Calu3 (cell line): ENCODE data around the gene MYPOP. TPM values are rescaled to one million over a fixed set of nuclear protein-coding genes. Genes with fewer than 3 reads are reported as not detected.

Source experiments
- BruUV-seq: library from RNA; stranded (reverse); fragments of 400-500 nt; replicated peaks from 2 replicates; lab custom pipeline; 2021; lab: Mats Ljungman, UMichigan
- CTCF ChIA-PET: fragments of 300-600 bp; sonication (Branson Sonifier 250); formaldehyde crosslinking; loops from one replicate; lab custom pipeline; 2022; ENCODE audit warnings: antibody characterized with exemption; lab: Charles Lee
- DNase-seq: peaks from one replicate; pipeline ENCODE4 v3.0.0; 2022
- H3K27ac Mint-ChIP-seq: one replicate; pipeline ENCODE4 v1.8.0; 2022; ENCODE audit warnings: mixed read lengths; ENCODE audit not compliant: unreplicated experiment
- H3K27me3 Mint-ChIP-seq: one replicate; pipeline ENCODE4 v1.8.0; 2022; ENCODE audit warnings: mixed read lengths; ENCODE audit not compliant: unreplicated experiment
- H3K36me3 Mint-ChIP-seq: one replicate; pipeline ENCODE4 v1.8.0; 2022; ENCODE audit warnings: mild to moderate bottlenecking, moderate library complexity, mixed read lengths; ENCODE audit not compliant: insufficient read depth, unreplicated experiment
- H3K4me1 Mint-ChIP-seq: one replicate; pipeline ENCODE4 v1.8.0; 2022; ENCODE audit warnings: mild to moderate bottlenecking, low read depth, mixed read lengths; ENCODE audit not compliant: unreplicated experiment
- H3K4me3 Mint-ChIP-seq: one replicate; pipeline ENCODE4 v1.8.0; 2022; ENCODE audit warnings: mild to moderate bottlenecking, low read depth, moderate library complexity, mixed read lengths; ENCODE audit not compliant: unreplicated experiment
- H3K9me3 Mint-ChIP-seq: one replicate; pipeline ENCODE4 v1.8.0; 2022; ENCODE audit warnings: low read depth, mixed read lengths; ENCODE audit not compliant: unreplicated experiment
- intact Hi-C: fragments of 100-400 bp; cut with micrococcal nuclease; formaldehyde crosslinking; loops from one replicate; pipeline ENCODE4 v1.10.0; 2022; ENCODE audit not compliant: unreplicated experiment
- total RNA-seq: library from RNA; stranded (reverse); gene quantifications from 2 replicates; pipeline ENCODE4 v1.2.3, GENCODE V29; 2022
- TF ChIP-seq, protein P1 (sequence below): fragments of 200-600 bp; IDR thresholded peaks from one replicate; pipeline ENCODE4 v1.8.0; 2022; ENCODE audit warnings: antibody characterized with exemption; ENCODE audit not compliant: unreplicated experiment

MYPOP gene
- total RNA-seq, 1 experiment from 2014 or later = 13.1 TPM

DNA sequence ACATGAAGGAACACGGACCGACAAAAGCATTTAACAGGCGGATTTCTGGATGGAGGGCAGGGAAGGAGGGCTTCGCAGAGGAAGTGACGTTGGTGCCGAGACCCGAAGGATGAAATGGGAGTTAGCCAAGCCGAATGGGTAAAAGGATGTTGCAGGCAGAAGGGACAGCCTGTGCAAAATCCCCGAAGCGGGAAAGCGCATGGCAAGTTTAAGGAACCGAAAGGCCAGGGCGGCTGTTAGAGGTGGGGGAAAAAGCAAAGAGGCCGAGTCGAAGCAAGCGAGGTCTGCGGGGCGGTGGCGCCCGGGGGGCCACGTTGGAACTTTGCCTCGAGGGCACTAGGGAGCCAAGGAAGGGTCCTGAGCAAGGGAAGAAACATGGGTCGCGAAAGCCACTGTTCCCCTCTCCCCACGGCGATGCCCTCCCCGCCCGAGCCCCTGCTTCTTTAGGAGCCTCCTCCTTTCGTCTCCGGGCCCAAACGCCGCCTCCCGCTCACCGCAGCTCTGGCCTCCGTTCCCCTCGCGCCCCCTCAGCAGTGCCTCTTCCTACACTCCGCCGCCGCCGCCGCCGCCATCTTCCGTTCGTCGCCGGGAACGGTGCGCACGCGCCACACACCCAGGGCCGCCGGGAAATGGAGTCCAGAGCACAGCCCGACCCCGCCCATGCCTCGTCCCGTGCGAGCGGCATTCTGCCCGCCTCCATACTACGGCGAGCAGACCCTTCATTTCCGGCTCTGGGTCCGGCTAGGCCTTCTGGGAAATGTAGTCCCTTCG is 39.7 kb downstream of the MYPOP start, which contains the start of gene SYMPK:
TSS of gene SYMPK (minus strand) at position 584 of the 771 bp plus-strand sequence. CDS start 8,652 bp downstream, outside the sequence.
- TF ChIP-seq, protein P1, sequence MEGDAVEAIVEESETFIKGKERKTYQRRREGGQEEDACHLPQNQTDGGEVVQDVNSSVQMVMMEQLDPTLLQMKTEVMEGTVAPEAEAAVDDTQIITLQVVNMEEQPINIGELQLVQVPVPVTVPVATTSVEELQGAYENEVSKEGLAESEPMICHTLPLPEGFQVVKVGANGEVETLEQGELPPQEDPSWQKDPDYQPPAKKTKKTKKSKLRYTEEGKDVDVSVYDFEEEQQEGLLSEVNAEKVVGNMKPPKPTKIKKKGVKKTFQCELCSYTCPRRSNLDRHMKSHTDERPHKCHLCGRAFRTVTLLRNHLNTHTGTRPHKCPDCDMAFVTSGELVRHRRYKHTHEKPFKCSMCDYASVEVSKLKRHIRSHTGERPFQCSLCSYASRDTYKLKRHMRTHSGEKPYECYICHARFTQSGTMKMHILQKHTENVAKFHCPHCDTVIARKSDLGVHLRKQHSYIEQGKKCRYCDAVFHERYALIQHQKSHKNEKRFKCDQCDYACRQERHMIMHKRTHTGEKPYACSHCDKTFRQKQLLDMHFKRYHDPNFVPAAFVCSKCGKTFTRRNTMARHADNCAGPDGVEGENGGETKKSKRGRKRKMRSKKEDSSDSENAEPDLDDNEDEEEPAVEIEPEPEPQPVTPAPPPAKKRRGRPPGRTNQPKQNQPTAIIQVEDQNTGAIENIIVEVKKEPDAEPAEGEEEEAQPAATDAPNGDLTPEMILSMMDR = no peak
- Mint-ChIP-seq H3K27ac (peak within 1 kb of the TSS; percentile 96), H3K27me3 (no peaks in the 10 kb centered on the region), H3K4me3 (peak within 1 kb of the TSS; percentile 98), H3K36me3 (peaks cover 72% of the 10 kb centered on the region), H3K4me1 (peaks cover 48% of the 10 kb centered on the region), H3K9me3 (no peaks in the 10 kb centered on the region)
- DNase-seq = peak; percentile 100
- CTCF ChIA-PET = interaction anchor here (0.6 to 3.6 kb wide), 15 partner anchors 11 to 680 kb away, joined by 3 to 56 read pairs (median 4); partner anchors contain the start of genes CCDC61, IRF2BP1 and SIX5
- BruUV-seq = no TSS peak
- intact Hi-C loops = no loop called here

DNA sequence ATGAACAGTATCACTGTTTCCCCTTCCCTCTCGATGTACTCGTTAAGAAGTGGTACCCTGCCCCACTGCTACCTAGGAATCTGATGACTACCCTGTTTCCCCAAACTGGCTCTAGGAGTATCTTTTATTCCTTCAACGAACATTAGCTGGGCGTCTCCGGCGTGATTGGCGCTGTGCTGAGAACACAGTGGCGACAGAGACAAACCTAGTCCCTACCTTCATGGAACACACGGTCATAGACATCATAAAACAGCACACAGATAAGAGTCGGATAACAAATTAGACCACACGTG is 40.2 kb downstream of the MYPOP start:
- peak overlapping the region; percentile 96 for H3K27ac Mint-ChIP-seq
- H3K9me3 Mint-ChIP-seq = no peaks in the 10 kb centered on the region
- H3K4me3 Mint-ChIP-seq = peak overlapping the region; percentile 98
- no peaks in the 10 kb centered on the region for H3K27me3 Mint-ChIP-seq
- TF ChIP-seq, protein P1 = no peak
- no TSS peak for BruUV-seq
- peaks cover 75% of the 10 kb centered on the region for H3K36me3 Mint-ChIP-seq
- no peak for DNase-seq
- CTCF ChIA-PET = interaction anchor here (1.0 to 3.6 kb wide), 3 partner anchors 19 to 45 kb away, joined by 5 to 56 read pairs (median 6); no protein-coding TSS in a partner anchor
- intact Hi-C loops = no loop called here
- peaks cover 43% of the 10 kb centered on the region for H3K4me1 Mint-ChIP-seq

DNA sequence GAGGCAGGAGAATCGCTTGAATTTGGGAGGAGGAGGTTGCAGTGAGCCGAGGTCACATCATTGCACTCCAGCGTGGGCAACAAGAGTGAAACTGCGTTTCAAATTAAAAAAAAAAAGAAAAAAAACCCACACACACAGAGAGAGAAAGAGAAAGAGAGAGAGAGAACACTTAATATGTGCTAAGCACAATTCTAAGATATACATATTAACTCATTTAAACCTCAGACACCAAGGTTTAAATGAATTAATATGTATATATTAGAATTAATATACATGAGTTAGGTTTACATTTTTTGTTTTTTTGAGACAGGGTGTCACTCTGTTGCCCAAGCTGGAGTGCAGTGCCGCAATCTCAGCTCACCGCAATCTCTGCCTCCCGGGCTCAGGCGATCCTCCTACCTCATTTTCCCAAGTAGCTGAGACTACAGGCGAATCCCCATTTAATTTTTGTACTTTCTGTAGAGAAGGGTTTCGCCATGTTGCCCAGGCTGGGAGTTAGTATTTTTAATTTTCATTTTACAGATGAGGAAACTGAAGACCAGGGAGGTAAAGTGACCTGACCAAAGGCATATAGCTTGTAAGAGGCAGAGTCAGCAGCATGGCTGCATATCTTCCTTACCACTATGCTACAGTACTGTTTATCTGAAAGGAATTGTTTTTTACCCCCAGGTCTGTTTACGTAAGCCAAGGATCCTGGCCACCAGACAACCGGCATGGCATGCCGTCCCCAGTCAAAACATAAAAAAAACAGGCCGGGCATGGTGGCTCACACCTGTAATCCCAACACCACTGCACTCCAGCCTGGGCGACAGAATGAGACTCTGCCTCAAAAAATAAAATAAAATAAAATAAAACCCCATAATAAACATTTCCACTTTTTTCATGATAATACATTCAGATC is 41.8 kb downstream of the MYPOP start:
- TF ChIP-seq, protein P1 = no peak
- CTCF ChIA-PET = interaction anchor here (0.6 kb wide), 1 partner anchor 44 kb away, joined by 4 read pairs; no protein-coding TSS in a partner anchor
- Mint-ChIP-seq H3K27ac (no peak overlapping the region), H3K36me3 (peaks cover 81% of the 10 kb centered on the region), H3K4me3 (no peak overlapping the region), H3K4me1 (peaks cover 27% of the 10 kb centered on the region), H3K9me3 (no peaks in the 10 kb centered on the region), H3K27me3 (no peaks in the 10 kb centered on the region)
- DNase-seq = no peak
- intact Hi-C loops = no loop called here
- BruUV-seq = no TSS peak

DNA sequence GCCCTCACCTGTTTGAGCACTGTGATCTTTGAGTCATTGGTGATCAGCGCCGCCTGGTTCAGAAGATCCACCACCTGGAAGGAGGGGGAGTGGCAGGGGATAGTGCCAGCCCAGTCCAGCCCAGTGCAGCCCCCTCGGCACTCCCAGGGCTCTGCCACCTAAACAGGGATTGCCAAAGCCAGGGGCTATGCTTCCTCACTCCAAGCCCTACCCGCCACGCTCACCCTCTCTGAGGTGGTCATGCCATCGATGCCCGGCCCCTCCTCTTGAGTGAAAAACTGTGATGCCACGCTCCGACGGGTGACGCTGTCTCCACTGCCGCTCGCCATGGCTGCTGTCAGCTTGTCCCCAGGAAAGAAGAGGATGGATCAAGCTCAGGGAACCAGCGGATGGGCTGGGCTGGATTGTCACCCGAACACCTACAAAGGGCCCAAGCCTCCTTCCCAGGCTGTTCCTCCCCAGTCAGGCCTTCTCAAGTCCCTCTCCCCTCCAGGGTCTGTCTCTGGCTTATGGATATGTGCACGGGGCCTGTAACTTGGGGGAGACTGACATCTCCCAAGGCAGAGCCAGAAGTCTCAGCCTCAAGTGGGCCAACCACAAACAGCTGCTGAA is 48.1 kb downstream of the MYPOP start:
- no peak for DNase-seq
- CTCF ChIA-PET = interaction anchor here (0.7 kb wide), 1 partner anchor 65 kb away, joined by 3 read pairs; no protein-coding TSS in a partner anchor
- intact Hi-C loops = no loop called here
- Mint-ChIP-seq H3K36me3 (peaks cover 72% of the 10 kb centered on the region), H3K4me3 (no peak overlapping the region), H3K27ac (no peak overlapping the region), H3K27me3 (no peaks in the 10 kb centered on the region), H3K9me3 (no peaks in the 10 kb centered on the region), H3K4me1 (no peaks in the 10 kb centered on the region)
- BruUV-seq = no TSS peak
- TF ChIP-seq, protein P1 = no peak
